Parathyroid adenoma (tissue), 2 donors: ENCODE data around the gene TGFA.

Experiments used
- H2AFZ ChIP-seq: fragments of 300-600 bp; sonication (generic); one replicate; pipeline ENCODE4 v1.7.0; 2017; ENCODE audit warnings: antibody characterized with exemption, mild to moderate bottlenecking
- H3K27ac ChIP-seq: fragments of 300-600 bp; sonication (generic); one replicate; pipeline ENCODE4 v1.7.0; 2017
- H3K27me3 ChIP-seq: fragments of 300-600 bp; sonication (generic); one replicate; pipeline ENCODE4 v1.7.0; 2017; ENCODE audit warnings: low read length; ENCODE audit not compliant: control insufficient read depth, insufficient read depth
- H3K36me3 ChIP-seq: fragments of 300-600 bp; sonication (generic); one replicate; pipeline ENCODE4 v1.7.0; 2017; ENCODE audit warnings: low read length; ENCODE audit not compliant: control insufficient read depth, insufficient read depth
- H3K4me1 ChIP-seq: fragments of 300-600 bp; sonication (generic); one replicate; pipeline ENCODE4 v1.7.0; 2017; ENCODE audit warnings: control low read depth
- H3K4me2 ChIP-seq: fragments of 300-600 bp; sonication (generic); one replicate; pipeline ENCODE4 v1.7.0; 2017; ENCODE audit warnings: low read length
- H3K4me3 ChIP-seq: fragments of 300-600 bp; sonication (generic); one replicate; pipeline ENCODE4 v1.7.0; 2017; ENCODE audit warnings: low read depth, low read length
- H3K79me2 ChIP-seq: fragments of 300-600 bp; sonication (generic); one replicate; pipeline ENCODE4 v1.7.0; 2017; ENCODE audit warnings: control low read depth
- H3K9ac ChIP-seq: fragments of 300-600 bp; sonication (generic); one replicate; pipeline ENCODE4 v1.7.0; 2017; ENCODE audit warnings: mild to moderate bottlenecking
- H3K9me3 ChIP-seq: fragments of 300-600 bp; sonication (generic); one replicate; pipeline ENCODE4 v1.7.0; 2017; ENCODE audit warnings: low read length; ENCODE audit not compliant: control insufficient read depth
- TF ChIP-seq, protein P1 (sequence below): fragments of 300-600 bp; sonication (generic); IDR thresholded peaks from one replicate; pipeline ENCODE4 v1.7.0; 2017; ENCODE audit warnings: antibody characterized with exemption, mild to moderate bottlenecking
- donor health status: primary hyperparathyroidism.

The TGFA gene

DNA sequence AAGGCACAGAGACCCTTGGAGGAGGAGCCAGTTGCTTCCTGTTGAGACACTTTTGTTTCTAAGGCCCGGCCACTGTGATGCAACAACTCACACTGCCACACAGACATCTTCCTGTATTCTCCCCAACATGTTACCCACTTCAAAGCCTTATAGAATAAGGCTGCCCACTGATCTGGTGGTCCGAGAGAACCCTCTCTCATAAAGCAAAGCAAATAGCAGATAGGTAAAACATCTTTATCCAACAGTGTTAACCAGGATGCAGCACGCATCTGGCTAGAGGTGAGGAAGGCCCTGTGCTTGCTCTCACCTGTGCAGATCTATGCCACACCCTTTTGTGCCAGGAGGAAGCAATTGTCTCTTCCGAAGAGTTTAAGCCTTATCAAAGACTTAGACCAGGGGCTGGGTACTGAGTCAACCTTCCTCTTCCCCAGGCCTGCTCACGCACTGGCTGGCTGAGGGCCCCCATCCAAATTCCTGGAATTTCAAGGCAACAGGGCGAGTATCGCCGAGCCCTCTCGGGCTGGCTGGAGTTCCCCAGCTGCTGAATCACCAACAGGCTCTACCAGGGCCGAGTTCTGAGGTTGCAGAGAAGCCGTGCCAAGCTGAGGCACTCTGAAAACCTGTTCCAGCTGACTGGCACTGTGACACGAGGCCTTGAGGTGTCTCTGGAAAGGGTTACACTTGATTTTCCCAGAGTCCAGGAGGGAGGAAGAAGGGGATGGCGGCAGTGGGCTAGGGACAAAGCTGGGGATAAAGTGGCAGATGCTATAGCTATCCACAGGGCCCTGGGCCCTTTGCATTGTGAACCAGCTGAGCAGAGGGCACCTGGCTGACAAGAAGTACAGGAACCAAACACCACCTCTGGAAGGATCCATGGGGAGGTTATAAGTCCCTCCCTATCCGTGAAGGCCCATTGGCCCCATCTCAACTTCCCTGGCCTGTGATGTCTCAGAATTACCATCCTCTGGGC is 29.3 kb downstream of the TGFA start:
- peaks cover 7% of the 10 kb centered on the region for H3K4me1 ChIP-seq
- no peak overlapping the region for H3K9ac ChIP-seq
- no peak overlapping the region for H3K27ac ChIP-seq
- no peaks in the 10 kb centered on the region for H3K36me3 ChIP-seq
- no peaks in the 10 kb centered on the region for H3K9me3 ChIP-seq
- no peaks in the 10 kb centered on the region for H3K27me3 ChIP-seq
- no peak overlapping the region for H3K4me2 ChIP-seq
- H3K79me2 ChIP-seq: no peaks in the 10 kb centered on the region
- TF ChIP-seq, protein P1, sequence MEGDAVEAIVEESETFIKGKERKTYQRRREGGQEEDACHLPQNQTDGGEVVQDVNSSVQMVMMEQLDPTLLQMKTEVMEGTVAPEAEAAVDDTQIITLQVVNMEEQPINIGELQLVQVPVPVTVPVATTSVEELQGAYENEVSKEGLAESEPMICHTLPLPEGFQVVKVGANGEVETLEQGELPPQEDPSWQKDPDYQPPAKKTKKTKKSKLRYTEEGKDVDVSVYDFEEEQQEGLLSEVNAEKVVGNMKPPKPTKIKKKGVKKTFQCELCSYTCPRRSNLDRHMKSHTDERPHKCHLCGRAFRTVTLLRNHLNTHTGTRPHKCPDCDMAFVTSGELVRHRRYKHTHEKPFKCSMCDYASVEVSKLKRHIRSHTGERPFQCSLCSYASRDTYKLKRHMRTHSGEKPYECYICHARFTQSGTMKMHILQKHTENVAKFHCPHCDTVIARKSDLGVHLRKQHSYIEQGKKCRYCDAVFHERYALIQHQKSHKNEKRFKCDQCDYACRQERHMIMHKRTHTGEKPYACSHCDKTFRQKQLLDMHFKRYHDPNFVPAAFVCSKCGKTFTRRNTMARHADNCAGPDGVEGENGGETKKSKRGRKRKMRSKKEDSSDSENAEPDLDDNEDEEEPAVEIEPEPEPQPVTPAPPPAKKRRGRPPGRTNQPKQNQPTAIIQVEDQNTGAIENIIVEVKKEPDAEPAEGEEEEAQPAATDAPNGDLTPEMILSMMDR: no peak
- no peak overlapping the region for H3K4me3 ChIP-seq
- H2AFZ ChIP-seq: peak overlapping the region; percentile 44

DNA sequence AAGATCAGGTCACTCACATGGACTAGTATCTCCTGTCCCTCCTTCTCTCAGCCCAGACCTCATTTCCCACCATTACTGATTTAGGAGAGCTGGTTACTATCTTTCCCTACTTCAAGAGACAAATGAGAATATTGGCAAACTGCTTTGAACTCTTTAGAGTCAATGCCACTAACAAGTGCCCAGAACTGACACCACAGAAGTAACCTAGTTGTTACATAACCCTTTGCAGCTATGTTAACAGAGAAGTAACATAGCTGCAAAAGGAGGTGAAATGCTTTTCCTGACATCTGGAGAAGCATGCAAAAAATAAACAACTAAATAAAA is 30.0 kb downstream of the TGFA start:
- Histone ChIP-seq H3K9me3 (no peaks in the 10 kb centered on the region), H3K27me3 (no peaks in the 10 kb centered on the region), H3K4me2 (no peak overlapping the region), H3K27ac (no peak overlapping the region), H3K79me2 (no peaks in the 10 kb centered on the region), H2AFZ (no peak overlapping the region), H3K36me3 (no peaks in the 10 kb centered on the region), H3K4me3 (no peak overlapping the region), H3K4me1 (peaks cover 7% of the 10 kb centered on the region), H3K9ac (no peak overlapping the region)
- TF ChIP-seq, protein P1: no peak

DNA sequence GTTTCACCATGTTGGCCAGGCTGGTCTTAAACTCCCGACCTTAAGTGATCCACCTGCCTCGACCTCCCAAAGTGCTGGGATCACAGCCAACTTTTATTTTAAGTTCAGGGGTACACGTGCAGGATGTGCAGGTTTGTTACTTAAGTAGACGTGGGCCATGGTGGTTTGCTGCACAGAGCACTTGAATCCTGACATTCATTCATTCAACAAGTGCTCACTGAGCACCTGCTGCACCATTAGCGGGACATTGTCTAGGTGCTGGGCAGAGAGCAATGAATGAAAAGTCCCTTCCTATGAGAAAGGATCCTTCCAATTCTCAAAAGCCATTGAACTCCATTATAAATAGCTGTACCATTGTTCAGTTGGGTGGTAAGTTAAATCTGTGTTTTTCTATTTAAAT is 31.0 kb downstream of the TGFA start:
- Histone ChIP-seq H3K27ac (no peak overlapping the region), H3K4me2 (no peak overlapping the region), H3K4me3 (no peak overlapping the region), H3K9me3 (no peaks in the 10 kb centered on the region), H3K27me3 (no peaks in the 10 kb centered on the region), H3K79me2 (no peaks in the 10 kb centered on the region), H3K4me1 (peaks cover 7% of the 10 kb centered on the region), H3K9ac (no peak overlapping the region), H2AFZ (no peak overlapping the region), H3K36me3 (no peaks in the 10 kb centered on the region)
- TF ChIP-seq, protein P1: no peak

DNA sequence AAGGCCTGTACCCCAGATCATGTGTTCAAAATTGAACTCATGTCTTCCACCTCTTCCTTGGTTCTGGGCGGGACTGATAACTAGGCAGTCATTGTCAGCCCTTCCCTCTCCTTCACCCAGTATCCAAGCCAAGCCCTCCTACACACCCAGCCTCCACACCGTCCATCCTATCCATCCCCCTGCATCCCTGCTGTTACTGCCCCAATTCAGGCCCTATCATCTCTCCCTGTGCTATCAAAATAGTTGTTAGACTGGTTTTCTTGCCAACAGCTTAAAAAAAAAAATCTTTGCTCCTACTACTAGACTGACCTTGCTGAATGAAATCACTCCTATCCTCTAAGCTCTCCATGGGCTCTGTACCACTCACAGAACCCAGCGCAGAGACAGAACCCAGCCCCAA is 32.8 kb downstream of the TGFA start:
- no peaks in the 10 kb centered on the region for H3K27me3 ChIP-seq
- no peak overlapping the region for H2AFZ ChIP-seq
- no peak overlapping the region for H3K4me2 ChIP-seq
- TF ChIP-seq, protein P1: no peak
- no peak overlapping the region for H3K4me3 ChIP-seq
- H3K27ac ChIP-seq: no peak overlapping the region
- peaks cover 7% of the 10 kb centered on the region for H3K4me1 ChIP-seq
- H3K9ac ChIP-seq: no peak overlapping the region
- no peaks in the 10 kb centered on the region for H3K79me2 ChIP-seq
- H3K36me3 ChIP-seq: no peaks in the 10 kb centered on the region
- no peaks in the 10 kb centered on the region for H3K9me3 ChIP-seq

DNA sequence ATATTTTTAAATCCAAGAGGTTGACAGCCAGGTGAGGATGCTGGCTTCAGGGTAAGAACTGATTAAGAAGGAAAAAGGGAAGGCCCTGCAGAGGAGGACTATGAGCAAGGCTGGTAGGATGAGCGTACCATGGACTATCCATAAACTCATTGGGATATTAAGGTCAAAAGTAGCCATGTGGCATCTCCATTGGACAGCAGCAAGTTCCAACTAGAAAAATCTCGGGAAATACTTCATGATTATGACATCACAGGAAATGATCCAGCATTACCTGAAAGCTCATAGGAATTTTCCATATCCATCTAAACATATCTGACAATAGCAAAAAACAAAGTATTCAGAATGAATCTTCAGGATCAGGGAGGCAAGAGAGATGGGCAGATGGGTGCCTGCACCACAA is 34.2 kb downstream of the TGFA start:
- no peaks in the 10 kb centered on the region for H3K9me3 ChIP-seq
- H3K27ac ChIP-seq: no peak overlapping the region
- no peak overlapping the region for H2AFZ ChIP-seq
- H3K4me2 ChIP-seq: no peak overlapping the region
- H3K36me3 ChIP-seq: no peaks in the 10 kb centered on the region
- H3K4me1 ChIP-seq: no peaks in the 10 kb centered on the region
- no peak overlapping the region for H3K9ac ChIP-seq
- H3K27me3 ChIP-seq: no peaks in the 10 kb centered on the region
- no peaks in the 10 kb centered on the region for H3K79me2 ChIP-seq
- H3K4me3 ChIP-seq: no peak overlapping the region
- TF ChIP-seq, protein P1: no peak
